HG02759 (cell line): ENCODE results near the gene TLCD2.
"Not testable (repeated sequence)": the region's sequence is repeated elsewhere in the genome, so short reads cannot be mapped to it uniquely, and the experiment has no call there.

Experiments
- ATAC-seq: cut with Tn5 transposase; IDR thresholded peaks from one replicate; pipeline ENCODE4 v1.9.1; 2021; ENCODE audit warnings: mild to moderate bottlenecking, moderate library complexity; ENCODE audit not compliant: unreplicated experiment

TLCD2 gene

GRCh38 chr17:1695365-1695764, 14.8 kb downstream of the TLCD2 start:
- ATAC-seq = no peak

GRCh38 chr17:1693339-1693738, 16.8 kb downstream of the TLCD2 start:
- ATAC-seq = no peak

- ATAC-seq = no peak
Observed at GRCh38 chr17:1690544-1691221, 19.5 kb downstream of the TLCD2 start.

GRCh38 chr17:1688405-1688804, 21.8 kb downstream of the TLCD2 start:
- ATAC-seq = not testable (repeated sequence)

- no peak for ATAC-seq
Observed at GRCh38 chr17:1686086-1686485, 24.1 kb downstream of the TLCD2 start.

- peak; percentile 98 for ATAC-seq
Observed at GRCh38 chr17:1684378-1685189, 25.6 kb downstream of the TLCD2 start, which contains the start of gene PRPF8. PRPF8 (minus strand) TSS chr17:1684867; CDS start chr17:1684571, 296 bp downstream.

- ATAC-seq = no peak
Observed at GRCh38 chr17:1683459-1683858, 26.7 kb downstream of the TLCD2 start.

- ATAC-seq = no peak
Observed at GRCh38 chr17:1676401-1676800, 33.8 kb downstream of the TLCD2 start.

GRCh38 chr17:1673041-1673785, 37.0 kb downstream of the TLCD2 start:
- ATAC-seq = no peak

- not testable (repeated sequence) for ATAC-seq
Observed at GRCh38 chr17:1663934-1664333, 46.2 kb downstream of the TLCD2 start.

GRCh38 chr17:1661045-1661444, 49.1 kb downstream of the TLCD2 start:
- no peak for ATAC-seq

- ATAC-seq = no peak
Observed at GRCh38 chr17:1658100-1658499, 52.1 kb downstream of the TLCD2 start.

- ATAC-seq = no peak
Observed at GRCh38 chr17:1653735-1654134, 56.4 kb downstream of the TLCD2 start.

- not testable (repeated sequence) for ATAC-seq
Observed at GRCh38 chr17:1652794-1653193, 57.4 kb downstream of the TLCD2 start.
